Stimulated activated CD4-positive, alpha-beta T cell treated with anti-CD3 and anti-CD28 coated beads, Interleukin-12 subunit alpha, Interleukin-12 subunit beta, amount 100 ng/mL, for 24 hours (primary cell): ENCODE measurements around the gene ARHGAP24.
"Not testable (repeated sequence)": the region's sequence is repeated elsewhere in the genome, so short reads cannot be mapped to it uniquely, and the experiment has no call there.

ENCODE experiments used
- DNase-seq, 2 experiments: peaks; one replicate each; pipeline ENCODE4 v3.0.0-alpha.2; 2020; ENCODE audit warnings: low read depth in 2 of 2

ARHGAP24 gene

GRCh38 chr4:85910985-85911384, 436.0 kb downstream of the ARHGAP24 start:
- DNase-seq, result no peak

- DNase-seq, result no peak
Measured at GRCh38 chr4:85913931-85914694, 439.2 kb downstream of the ARHGAP24 start.

GRCh38 chr4:85915570-85915969, 440.6 kb downstream of the ARHGAP24 start:
- DNase-seq, result not testable (repeated sequence)

GRCh38 chr4:85919200-85919887, 444.4 kb downstream of the ARHGAP24 start:
- no peak for DNase-seq

GRCh38 chr4:85925071-85925470, 450.1 kb downstream of the ARHGAP24 start:
- DNase-seq, result no peak

GRCh38 chr4:85928775-85929591, 454.0 kb downstream of the ARHGAP24 start:
- no peak for DNase-seq

- DNase-seq, result no peak
Measured at GRCh38 chr4:85929961-85930665, 455.2 kb downstream of the ARHGAP24 start.

- DNase-seq, result no peak
Measured at GRCh38 chr4:85932500-85933290, 457.7 kb downstream of the ARHGAP24 start.

- DNase-seq, result no peak
Measured at GRCh38 chr4:85933291-85933640, 458.3 kb downstream of the ARHGAP24 start.

GRCh38 chr4:85937507-85937906, 462.6 kb downstream of the ARHGAP24 start:
- DNase-seq, result no peak

- no peak for DNase-seq
Measured at GRCh38 chr4:85938062-85938461, 463.1 kb downstream of the ARHGAP24 start.

GRCh38 chr4:85938902-85939301, 464.0 kb downstream of the ARHGAP24 start:
- DNase-seq, result no peak

- no peak for DNase-seq
Measured at GRCh38 chr4:85939595-85939994, 464.6 kb downstream of the ARHGAP24 start.

GRCh38 chr4:85940151-85940550, 465.2 kb downstream of the ARHGAP24 start:
- DNase-seq, result no peak

GRCh38 chr4:85942107-85942506, 467.2 kb downstream of the ARHGAP24 start:
- DNase-seq, result no peak

GRCh38 chr4:85946821-85947220, 471.9 kb downstream of the ARHGAP24 start:
- DNase-seq, result no peak

GRCh38 chr4:85951099-85951498, 476.1 kb downstream of the ARHGAP24 start:
- no peak for DNase-seq

GRCh38 chr4:85952528-85952927, 477.6 kb downstream of the ARHGAP24 start:
- no peak for DNase-seq

- no peak for DNase-seq
Measured at GRCh38 chr4:85952972-85953650, 478.2 kb downstream of the ARHGAP24 start.

- no peak for DNase-seq
Measured at GRCh38 chr4:85953651-85954018, 478.7 kb downstream of the ARHGAP24 start.
